A673 (cell line): ENCODE data around the gene GCNT1. TPM values are rescaled to one million over a fixed set of nuclear protein-coding genes. Genes with fewer than 3 reads are reported as not detected.
"Not testable (repeated sequence)": the region's sequence is repeated elsewhere in the genome, so short reads cannot be mapped to it uniquely, and the experiment has no call there.

Source experiments
- BruUV-seq: library from RNA; stranded (reverse); fragments of 400-500 nt; replicated peaks from 2 replicates; lab custom pipeline; 2021; lab: Mats Ljungman, UMichigan
- CTCF ChIA-PET: fragments of 300-600 bp; sonication (Branson Sonifier 250); formaldehyde crosslinking; loops from one replicate; lab custom pipeline; 2022; ENCODE audit warnings: antibody characterized with exemption; lab: Charles Lee
- POLR2A ChIA-PET: fragments of 300-600 bp; sonication (Branson Sonifier 250); formaldehyde crosslinking; loops from one replicate; lab custom pipeline; 2022; ENCODE audit warnings: antibody characterized with exemption; ENCODE audit not compliant: low non-redundant PET; lab: Charles Lee
- DNase-seq: peaks from one replicate; pipeline ENCODE4 v3.0.0-alpha.2; 2015; ENCODE audit warnings: low spot score
- H3K27ac ChIP-seq: fragments of 200-600 bp; sonication (generic); 2 replicates; pipeline ENCODE4 v1.5.1; 2016; ENCODE audit warnings: mixed run types, low read depth, mild to moderate bottlenecking, mixed read lengths, antibody characterized with exemption, low read length; ENCODE audit not compliant: poor library complexity, severe bottlenecking
- H3K27me3 ChIP-seq: fragments of 200-600 bp; sonication (generic); replicated peaks from 2 replicates; pipeline ENCODE4 v1.6.1; 2017; ENCODE audit warnings: mixed run types, low read depth, mild to moderate bottlenecking, mixed read lengths, antibody characterized with exemption, low read length; ENCODE audit not compliant: insufficient read depth, poor library complexity
- H3K36me3 ChIP-seq: fragments of 200-600 bp; sonication (generic); 2 replicates; pipeline ENCODE4 v1.6.1; 2016; ENCODE audit warnings: mixed run types, mild to moderate bottlenecking, mixed read lengths, antibody characterized with exemption, low read length; ENCODE audit not compliant: insufficient read depth, poor library complexity, severe bottlenecking
- H3K4me1 ChIP-seq: fragments of 200-600 bp; sonication (generic); 2 replicates; pipeline ENCODE4 v1.6.1; 2017; ENCODE audit warnings: mixed run types, mild to moderate bottlenecking, mixed read lengths, antibody characterized with exemption, low read length; ENCODE audit not compliant: insufficient read depth, poor library complexity, severe bottlenecking
- H3K4me3 ChIP-seq: fragments of 200-600 bp; sonication (generic); 2 replicates; pipeline ENCODE4 v1.5.1; 2016; ENCODE audit warnings: low read depth, mixed run types, mild to moderate bottlenecking, mixed read lengths, low read length; ENCODE audit not compliant: poor library complexity, severe bottlenecking
- H3K9me3 ChIP-seq: fragments of 200-600 bp; sonication (generic); 2 replicates; pipeline ENCODE4 v1.6.1; 2016; ENCODE audit warnings: mixed run types, low read depth, mild to moderate bottlenecking, mixed read lengths, antibody characterized with exemption, low read length; ENCODE audit not compliant: poor library complexity, severe bottlenecking
- CTCF ChIP-seq: fragments of 300-800, 200-600 bp; sonication (generic); conservative IDR thresholded peaks from 2 replicates; pipeline ENCODE4 v1.5.1; 2017; ENCODE audit warnings: low read depth, mild to moderate bottlenecking, antibody characterized with exemption, low read length, moderate library complexity, mixed read lengths
- EZH2 ChIP-seq: fragments of 200-600 bp; sonication (generic); IDR thresholded peaks from 2 replicates; pipeline ENCODE4 v1.6.1; 2017; ENCODE audit warnings: borderline replicate concordance, low read depth, mild to moderate bottlenecking, mixed read lengths, antibody characterized with exemption, low read length; ENCODE audit not compliant: poor library complexity, severe bottlenecking
- intact Hi-C: fragments of 100-400 bp; cut with micrococcal nuclease; formaldehyde crosslinking; loops from one replicate; pipeline ENCODE4 v1.10.0; 2022; ENCODE audit not compliant: unreplicated experiment
- total RNA-seq: library from RNA; stranded (reverse); gene quantifications from 2 replicates; pipeline ENCODE4 v1.2.3, GENCODE V29; 2021

GCNT1 gene
- total RNA-seq, 1 experiment from 2014 or later = not detected

GRCh38 chr9:76490249-76490990 is 31.4 kb downstream of the GCNT1 start:
- intact Hi-C loops = no loop called here
- Histone ChIP-seq H3K36me3 (no peaks in the 10 kb centered on the region), H3K9me3 (no peaks in the 10 kb centered on the region), H3K27me3 (no peaks in the 10 kb centered on the region), H3K4me3 (no peak overlapping the region), H3K27ac (no peak overlapping the region), H3K4me1 (no peaks in the 10 kb centered on the region)
- no peak for DNase-seq
- CTCF ChIA-PET = no interaction called here
- no peak for TF ChIP-seq EZH2
- TF ChIP-seq CTCF = no peak
- POLR2A ChIA-PET = no interaction called here
- BruUV-seq = no TSS peak

GRCh38 chr9:76491056-76491455 is 32.1 kb downstream of the GCNT1 start:
- intact Hi-C loops, H3K4me3 ChIP-seq, BruUV-seq, H3K27ac ChIP-seq, H3K36me3 ChIP-seq, DNase-seq, H3K9me3 ChIP-seq, H3K4me1 ChIP-seq, H3K27me3 ChIP-seq, POLR2A ChIA-PET, CTCF ChIA-PET: not testable (repeated sequence)

- H3K27me3 ChIP-seq, H3K4me3 ChIP-seq, H3K4me1 ChIP-seq, CTCF ChIA-PET, intact Hi-C loops, BruUV-seq, DNase-seq, POLR2A ChIA-PET, H3K9me3 ChIP-seq, H3K36me3 ChIP-seq, H3K27ac ChIP-seq: not testable (repeated sequence)
Measured at GRCh38 chr9:76493496-76493895, 34.5 kb downstream of the GCNT1 start.

GRCh38 chr9:76500061-76500460 is 41.1 kb downstream of the GCNT1 start:
- Histone ChIP-seq H3K9me3 (no peaks in the 10 kb centered on the region), H3K27ac (no peak overlapping the region), H3K4me1 (no peaks in the 10 kb centered on the region), H3K27me3 (peaks cover 58% of the 10 kb centered on the region), H3K36me3 (no peaks in the 10 kb centered on the region), H3K4me3 (no peak overlapping the region)
- BruUV-seq = no TSS peak
- intact Hi-C loops = no loop called here
- TF ChIP-seq CTCF = no peak
- TF ChIP-seq EZH2 = no peak
- no peak for DNase-seq
- POLR2A ChIA-PET = no interaction called here
- CTCF ChIA-PET = no interaction called here
